BJ (cell line): Measurements from ENCODE around the gene ZNF316. TPM values are rescaled to one million over a fixed set of nuclear protein-coding genes. Genes with fewer than 3 reads are reported as not detected.

Source experiments
- CTCF ChIA-PET: fragments of 350-600 bp; formaldehyde crosslinking; extraction: SDS; loops from one replicate; lab custom pipeline; 2021; ENCODE audit warnings: antibody characterized with exemption, inconsistent platforms; lab: Yijun Ruan, JAX
- POLR2A ChIA-PET: fragments of 300-600 bp; sonication (Branson Sonifier 250); formaldehyde crosslinking; extraction: SDS; loops from one replicate; lab custom pipeline; 2021; ENCODE audit warnings: antibody characterized with exemption; lab: Charles Lee
- DNase-seq: peaks from one replicate; pipeline ENCODE4 v3.0.0-alpha.2; 2011; ENCODE audit warnings: low read depth
- H3K27me3 ChIP-seq: 2 replicates; pipeline ENCODE4 v1.6.0; 2011; ENCODE audit warnings: low read length; ENCODE audit not compliant: control insufficient read depth, insufficient read depth
- H3K36me3 ChIP-seq: 2 replicates; pipeline ENCODE4 v1.5.1; 2011; ENCODE audit warnings: low read length; ENCODE audit not compliant: control insufficient read depth, insufficient read depth
- H3K4me3 ChIP-seq: 2 replicates; pipeline ENCODE4 v1.5.1; 2011; ENCODE audit warnings: low read depth, mild to moderate bottlenecking, control low read depth, low read length
- CTCF ChIP-seq: IDR thresholded peaks from 2 replicates; pipeline ENCODE4 v1.5.1; 2011; ENCODE audit warnings: low read depth, mild to moderate bottlenecking, control low read depth, inconsistent platforms, low read length, moderate library complexity; ENCODE audit not compliant: insufficient read depth
- polyA plus RNA-seq: library from polyadenylated mRNA; depleted of rRNA; stranded (reverse); fragments of >200 nt; gene quantifications from 2 replicates; pipeline ENCODE4 v1.2.3, GENCODE V29; 2011

Gene ZNF316
- polyA plus RNA-seq, 1 experiment: 5.2 TPM

GRCh38 chr7:6650521-6651011 lies 13.4 kb downstream of the ZNF316 start:
- H3K36me3 ChIP-seq: peaks cover 28% of the 10 kb centered on the region

GRCh38 chr7:6651851-6652445 lies 14.8 kb downstream of the ZNF316 start:
- Histone ChIP-seq H3K4me3 (no peak overlapping the region), H3K36me3 (peaks cover 24% of the 10 kb centered on the region), H3K27me3 (no peaks in the 10 kb centered on the region)
- DNase-seq: no peak
- no peak for TF ChIP-seq CTCF
- ChIA-PET POLR2A (no interaction called here), CTCF (no interaction called here)

More at GRCh38 chr7:6650521-6651011, 13.4 kb downstream of the ZNF316 start:
- no peaks in the 10 kb centered on the region for H3K27me3 ChIP-seq
- TF ChIP-seq CTCF: no peak
- DNase-seq: no peak
- CTCF ChIA-PET: interaction anchor here (0.8 kb wide), 1 partner anchor 61 kb away, joined by 4 read pairs; the partner anchor contains the start of gene INTS15
- POLR2A ChIA-PET: no interaction called here
- no peak overlapping the region for H3K4me3 ChIP-seq

GRCh38 chr7:6652446-6653011 lies 15.4 kb downstream of the ZNF316 start:
- ChIA-PET POLR2A (no interaction called here), CTCF (no interaction called here)
- no peak for TF ChIP-seq CTCF
- Histone ChIP-seq H3K36me3 (peaks cover 24% of the 10 kb centered on the region), H3K27me3 (no peaks in the 10 kb centered on the region), H3K4me3 (no peak overlapping the region)
- no peak for DNase-seq

- H3K4me3 ChIP-seq: no peak overlapping the region
- ChIA-PET CTCF (no interaction called here), POLR2A (no interaction called here)
- DNase-seq: no peak
- peaks cover 22% of the 10 kb centered on the region for H3K36me3 ChIP-seq
- H3K27me3 ChIP-seq: no peaks in the 10 kb centered on the region
- TF ChIP-seq CTCF: no peak
Measured at GRCh38 chr7:6653071-6654003, 16.2 kb downstream of the ZNF316 start.
